Uterus (tissue), 4 donors: ENCODE measurements around the gene NEUROD2. TPM values are rescaled to one million over a fixed set of nuclear protein-coding genes. Genes with fewer than 3 reads are reported as not detected.

Experiments used
- DNase-seq, 2 donors: peaks; one replicate each; pipeline ENCODE4 v3.0.0-alpha.2; 2019 to 2020
- H3K27ac ChIP-seq, 2 donors: fragments of 200-600 bp; sonication (generic); 1 replicate in 1 of 2; 2 replicates in 1 of 2; pipeline ENCODE4 v1.5.1; 2016 to 2018
- H3K27me3 ChIP-seq, 2 donors: fragments of 200-600 bp; sonication (generic); one replicate each; pipeline ENCODE4 v1.5.1; 2018 to 2019; ENCODE audit warnings: control low read depth in 1 of 2
- H3K36me3 ChIP-seq, 2 donors: fragments of 200-600 bp; sonication (generic); one replicate each; pipeline ENCODE4 v1.5.1; 2019; ENCODE audit warnings: control low read depth in 1 of 2
- H3K4me1 ChIP-seq, 2 donors: fragments of 200-600 bp; sonication (generic); one replicate each; pipeline ENCODE4 v1.5.1; 2018 to 2019; ENCODE audit warnings: control low read depth in 1 of 2
- H3K4me3 ChIP-seq, 2 donors: fragments of 200-600 bp; sonication (generic); 1 replicate in 1 of 2; 2 replicates in 1 of 2; pipeline ENCODE4 v1.5.1; 2018 to 2019; ENCODE audit warnings: mild to moderate bottlenecking in 1 of 2
- H3K9me3 ChIP-seq, 2 donors: fragments of 200-600 bp; sonication (generic); one replicate each; pipeline ENCODE4 v1.5.1; 2019; ENCODE audit warnings: control low read depth in 1 of 2
- POLR2A ChIP-seq, 2 donors: fragments of 450-650 bp; IDR thresholded peaks; one replicate each; pipeline ENCODE4 v1.6.1; 2016; ENCODE audit warnings: antibody characterized with exemption in 2 of 2, mild to moderate bottlenecking in 1 of 2, moderate library complexity in 1 of 2
- intact Hi-C: fragments of 100-400 bp; cut with DNase I; formaldehyde crosslinking; loops from one replicate; pipeline ENCODE4 v1.15.1; 2023; ENCODE audit warnings: low total_unique reads
- total RNA-seq, 4 donors: library from RNA; depleted of rRNA in 3 of 4; stranded (reverse); fragments of >200 nt in 3 of 4; gene quantifications; one replicate each; pipeline versions ENCODE4 v1.1.0 to v1.2.4, GENCODE V29; 2014 to 2023
- TF ChIP-seq, protein P1 (sequence below), 4 experiments: fragments of 200-600 bp in 2 of 4; fragments of 450-650 bp in 2 of 4; sonication (generic) in 2 of 4; IDR thresholded peaks; one replicate each; pipeline ENCODE4 v1.5.1; 2016 to 2019; ENCODE audit warnings: antibody characterized with exemption in 4 of 4, mild to moderate bottlenecking in 2 of 4, moderate library complexity in 1 of 4
- donor health status: DM: yes; HTN: yes; CAD: no.

NEUROD2 gene
- total RNA-seq, 4 donors from 2014 or later = not detected

DNA sequence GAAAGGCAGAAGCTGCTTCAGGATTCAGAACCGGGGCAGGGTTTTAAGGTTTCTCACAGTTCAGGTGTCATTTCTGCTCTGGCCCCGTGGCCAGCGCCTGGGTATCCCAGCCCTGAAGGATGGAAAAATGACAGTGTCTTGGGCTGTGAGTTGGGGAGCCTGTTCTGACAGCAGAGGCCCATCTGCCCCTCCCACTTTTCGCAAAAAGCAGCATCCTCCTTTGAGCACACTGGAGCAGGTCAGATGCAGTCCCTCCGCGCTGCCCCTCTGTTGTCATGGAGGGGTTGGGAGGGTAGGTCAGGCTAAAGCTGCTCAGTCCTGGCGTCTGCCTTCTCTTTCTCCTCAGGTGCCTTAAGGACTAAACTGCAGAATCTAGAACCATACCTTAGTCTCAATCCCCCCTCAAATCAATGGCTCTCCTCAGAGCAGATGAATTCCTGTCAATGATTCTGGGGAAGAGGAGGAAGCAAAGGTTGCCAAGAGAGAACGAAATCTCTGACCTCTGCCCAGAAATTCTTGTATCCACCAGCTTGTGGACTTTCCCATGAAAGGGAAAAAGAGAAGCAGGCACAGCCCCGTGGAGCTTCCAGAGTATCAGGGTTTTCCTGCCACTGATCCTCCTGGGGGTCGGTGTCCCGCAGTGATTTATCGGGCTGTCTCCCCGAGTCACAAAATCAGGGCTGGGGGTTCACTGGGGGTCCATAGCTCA lies 7.3 kb downstream of the NEUROD2 start:
- Histone ChIP-seq H3K9me3 (no peaks in the 10 kb centered on the region), H3K4me1 (peaks cover 0 to 4% of the 10 kb centered on the region in 2 donors), H3K4me3 (no peak overlapping the region), H3K36me3 (no peaks in the 10 kb centered on the region), H3K27ac (no peak overlapping the region), H3K27me3 (peaks cover 38 to 91% of the 10 kb centered on the region in 2 donors)
- intact Hi-C loops = no loop called here
- no peak for DNase-seq
- TF ChIP-seq POLR2A (IDR thresholded peaks at IDR 0.05) = no peak
- TF ChIP-seq, protein P1, sequence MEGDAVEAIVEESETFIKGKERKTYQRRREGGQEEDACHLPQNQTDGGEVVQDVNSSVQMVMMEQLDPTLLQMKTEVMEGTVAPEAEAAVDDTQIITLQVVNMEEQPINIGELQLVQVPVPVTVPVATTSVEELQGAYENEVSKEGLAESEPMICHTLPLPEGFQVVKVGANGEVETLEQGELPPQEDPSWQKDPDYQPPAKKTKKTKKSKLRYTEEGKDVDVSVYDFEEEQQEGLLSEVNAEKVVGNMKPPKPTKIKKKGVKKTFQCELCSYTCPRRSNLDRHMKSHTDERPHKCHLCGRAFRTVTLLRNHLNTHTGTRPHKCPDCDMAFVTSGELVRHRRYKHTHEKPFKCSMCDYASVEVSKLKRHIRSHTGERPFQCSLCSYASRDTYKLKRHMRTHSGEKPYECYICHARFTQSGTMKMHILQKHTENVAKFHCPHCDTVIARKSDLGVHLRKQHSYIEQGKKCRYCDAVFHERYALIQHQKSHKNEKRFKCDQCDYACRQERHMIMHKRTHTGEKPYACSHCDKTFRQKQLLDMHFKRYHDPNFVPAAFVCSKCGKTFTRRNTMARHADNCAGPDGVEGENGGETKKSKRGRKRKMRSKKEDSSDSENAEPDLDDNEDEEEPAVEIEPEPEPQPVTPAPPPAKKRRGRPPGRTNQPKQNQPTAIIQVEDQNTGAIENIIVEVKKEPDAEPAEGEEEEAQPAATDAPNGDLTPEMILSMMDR (IDR thresholded peaks at IDR 0.05) = no peak

DNA sequence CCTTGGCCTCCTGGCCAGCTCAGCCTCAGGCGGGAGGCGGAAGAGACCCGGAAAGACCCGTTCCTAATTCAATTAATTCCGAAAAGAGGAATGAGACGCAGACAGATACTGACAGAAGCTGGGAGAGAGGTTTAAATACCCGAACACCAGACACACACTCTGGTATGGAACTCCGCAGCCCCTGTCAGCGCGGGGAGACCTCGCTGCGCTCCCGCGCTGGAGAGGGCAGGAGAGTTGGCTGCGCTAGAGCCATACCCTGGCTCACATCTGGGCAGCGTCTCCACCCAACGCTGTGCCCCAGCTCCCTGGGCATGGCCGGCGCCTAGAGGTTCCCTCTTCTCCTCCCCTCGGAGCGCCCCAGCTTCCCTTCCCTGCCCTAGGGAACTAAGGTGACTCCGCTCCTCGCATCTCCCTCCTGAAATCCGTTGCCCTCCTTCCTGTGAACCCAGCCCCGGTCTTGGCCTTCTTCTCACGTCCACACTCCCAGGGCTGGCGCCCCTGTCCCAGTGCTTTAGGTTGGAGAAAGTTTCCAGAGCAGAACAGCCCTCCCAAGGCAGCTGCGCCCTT lies 8.0 kb downstream of the NEUROD2 start:
- H3K36me3 ChIP-seq = no peaks in the 10 kb centered on the region
- H3K27ac ChIP-seq = no peak overlapping the region
- no peaks in the 10 kb centered on the region for H3K9me3 ChIP-seq
- no peak for DNase-seq
- peaks cover 38 to 84% of the 10 kb centered on the region in 2 donors for H3K27me3 ChIP-seq
- intact Hi-C loops = no loop called here
- peaks cover 0 to 3% of the 10 kb centered on the region in 2 donors for H3K4me1 ChIP-seq
- TF ChIP-seq, protein P1 (IDR thresholded peaks at IDR 0.05) = no peak
- no peak for TF ChIP-seq POLR2A (IDR thresholded peaks at IDR 0.05)
- no peak overlapping the region for H3K4me3 ChIP-seq

DNA sequence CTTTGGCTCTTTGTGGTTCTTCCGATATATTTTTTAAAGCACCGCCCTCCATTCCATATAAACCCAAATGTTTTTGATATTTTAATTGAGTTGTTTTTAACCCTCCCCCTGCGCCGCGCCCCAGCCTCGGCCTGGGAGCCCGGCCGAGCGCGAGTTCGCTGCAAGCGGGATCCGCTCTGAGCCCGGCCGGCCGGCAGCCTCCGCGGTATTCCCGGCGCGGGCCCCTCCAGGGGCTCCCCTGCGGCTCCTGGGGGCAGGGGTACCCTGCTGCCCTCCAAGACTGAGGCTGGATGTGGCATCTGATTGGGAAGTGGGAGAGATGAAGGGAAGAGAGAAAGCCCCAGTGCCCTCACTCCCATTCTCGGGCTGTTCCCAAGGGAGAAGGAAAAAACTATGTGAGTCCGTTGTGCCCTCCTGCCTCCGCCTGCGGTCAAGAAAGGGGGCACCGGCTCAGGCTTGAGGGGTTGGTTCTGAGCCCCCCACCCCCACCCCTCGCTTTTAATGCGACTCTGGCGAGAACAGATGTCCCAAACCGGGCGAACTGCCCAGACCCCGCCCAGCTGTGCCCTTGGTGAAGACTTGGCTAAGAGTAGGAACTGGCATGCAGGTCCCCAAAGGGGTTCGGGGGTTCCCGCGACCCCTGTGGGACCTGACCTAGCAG lies 8.6 kb downstream of the NEUROD2 start:
- H3K4me3 ChIP-seq = no peak overlapping the region
- no peak for DNase-seq
- TF ChIP-seq, protein P1 (IDR thresholded peaks at IDR 0.05) = no peak
- no peak for TF ChIP-seq POLR2A (IDR thresholded peaks at IDR 0.05)
- intact Hi-C loops = no loop called here
- H3K4me1 ChIP-seq = peaks cover 0 to 3% of the 10 kb centered on the region in 2 donors
- H3K27me3 ChIP-seq = peaks cover 34 to 80% of the 10 kb centered on the region in 2 donors
- no peaks in the 10 kb centered on the region for H3K36me3 ChIP-seq
- no peaks in the 10 kb centered on the region for H3K9me3 ChIP-seq
- H3K27ac ChIP-seq = no peak overlapping the region

DNA sequence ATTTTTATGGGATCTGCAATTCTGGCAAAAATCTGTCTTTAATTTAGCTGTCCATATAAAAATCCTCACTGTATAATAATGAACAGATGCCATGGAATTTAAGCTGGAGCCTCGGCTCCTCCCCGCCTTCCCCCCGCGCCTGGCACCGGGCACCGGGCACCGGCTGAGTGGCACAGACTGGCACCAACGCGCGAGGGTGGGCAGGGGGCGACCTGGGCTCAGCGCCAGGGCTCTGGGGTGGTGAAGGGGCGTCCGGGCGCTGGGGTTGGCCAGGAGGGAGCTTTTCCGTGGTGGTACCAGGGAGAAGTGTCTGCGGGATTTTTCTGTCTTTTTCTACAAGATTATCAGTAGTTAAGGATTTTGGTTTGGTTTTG lies 9.1 kb downstream of the NEUROD2 start:
- Histone ChIP-seq H3K4me3 (no peak overlapping the region), H3K4me1 (peaks cover 0 to 3% of the 10 kb centered on the region in 2 donors), H3K36me3 (no peaks in the 10 kb centered on the region), H3K27ac (no peak overlapping the region), H3K9me3 (no peaks in the 10 kb centered on the region), H3K27me3 (peaks cover 29 to 75% of the 10 kb centered on the region in 2 donors)
- no peak for TF ChIP-seq POLR2A (IDR thresholded peaks at IDR 0.05)
- TF ChIP-seq, protein P1 (IDR thresholded peaks at IDR 0.05) = no peak
- intact Hi-C loops = no loop called here
- DNase-seq = no peak

DNA sequence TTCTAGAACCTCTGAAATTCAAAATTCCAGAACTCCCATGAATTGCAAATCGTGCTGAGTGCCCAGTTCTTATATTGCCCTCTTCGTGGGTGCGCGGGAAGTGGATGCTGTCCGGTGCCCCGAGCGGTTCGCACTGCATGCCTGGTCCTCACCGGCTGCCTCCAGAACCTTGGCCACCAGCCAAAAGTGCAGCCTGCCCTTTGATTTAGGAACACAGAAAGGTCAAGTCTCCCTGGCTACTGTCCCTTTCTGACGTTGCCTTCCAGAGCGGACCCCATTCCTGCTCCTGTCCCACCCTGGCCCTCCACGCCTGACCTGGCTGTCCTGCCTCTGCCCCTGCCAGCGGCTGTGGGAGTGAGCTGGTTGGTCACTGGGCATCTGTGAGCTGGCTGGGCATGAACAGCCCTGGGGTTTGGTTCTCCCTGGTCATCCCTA lies 9.7 kb downstream of the NEUROD2 start:
- no peak for DNase-seq
- Histone ChIP-seq H3K27me3 (peaks cover 25 to 69% of the 10 kb centered on the region in 2 donors), H3K4me3 (no peak overlapping the region), H3K36me3 (no peaks in the 10 kb centered on the region), H3K9me3 (no peaks in the 10 kb centered on the region), H3K4me1 (peaks cover 0 to 3% of the 10 kb centered on the region in 2 donors), H3K27ac (no peak overlapping the region)
- TF ChIP-seq POLR2A (IDR thresholded peaks at IDR 0.05) = no peak
- TF ChIP-seq, protein P1 (IDR thresholded peaks at IDR 0.05) = no peak
- intact Hi-C loops = no loop called here
